GM12873 (cell line): ENCODE data around the gene HRH3.

Experiments
- TF ChIP-seq, protein P1 (sequence below): IDR thresholded peaks from 2 replicates; pipeline ENCODE4 v1.5.1; 2012; ENCODE audit warnings: low read depth, mild to moderate bottlenecking, moderate library complexity, low read length, control low read depth; ENCODE audit not compliant: insufficient read depth; ENCODE audit errors: missing control alignments

HRH3 gene

DNA sequence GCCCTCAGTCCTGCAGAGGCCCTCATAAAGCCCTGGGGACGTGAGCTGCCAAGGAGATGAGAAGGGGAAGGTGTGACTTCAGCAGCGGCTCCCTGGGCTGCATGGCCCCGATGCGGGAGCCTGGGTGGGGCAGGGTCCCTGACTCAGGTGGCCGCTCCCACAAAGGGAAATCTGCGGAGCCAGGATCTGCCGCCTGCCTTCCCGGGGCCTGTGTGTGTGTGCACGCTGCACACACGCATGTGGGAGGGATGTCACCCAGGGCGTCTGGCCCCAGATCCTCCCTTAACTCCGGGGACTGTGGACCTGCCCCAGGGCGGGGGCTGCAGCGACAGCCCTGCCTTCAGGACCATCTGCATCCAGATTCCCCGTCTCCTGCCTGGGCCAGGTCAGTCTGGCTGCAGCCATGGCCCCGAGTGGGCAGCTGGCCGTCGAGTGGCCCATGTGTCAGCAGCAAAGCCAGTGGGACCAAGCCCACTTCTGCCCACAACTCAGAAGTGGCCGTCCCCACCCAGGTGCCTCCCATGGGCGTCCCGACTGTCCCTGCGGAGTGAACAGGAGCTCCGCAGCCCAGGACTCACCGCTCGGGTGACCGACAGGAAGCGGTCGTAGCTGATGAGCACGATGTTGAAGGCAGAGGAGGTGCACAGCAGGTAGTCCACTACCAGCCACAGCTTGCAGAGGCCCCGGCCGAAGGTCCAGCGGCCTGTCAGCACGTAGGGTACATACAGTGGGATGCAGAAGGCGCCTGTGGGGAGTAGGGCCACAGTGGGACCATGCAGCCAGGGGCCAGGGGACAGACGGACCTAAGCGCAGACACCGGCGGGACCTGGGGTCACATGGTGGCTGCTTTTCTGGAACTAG lies 1.9 kb downstream of the HRH3 start:
- TF ChIP-seq, protein P1, sequence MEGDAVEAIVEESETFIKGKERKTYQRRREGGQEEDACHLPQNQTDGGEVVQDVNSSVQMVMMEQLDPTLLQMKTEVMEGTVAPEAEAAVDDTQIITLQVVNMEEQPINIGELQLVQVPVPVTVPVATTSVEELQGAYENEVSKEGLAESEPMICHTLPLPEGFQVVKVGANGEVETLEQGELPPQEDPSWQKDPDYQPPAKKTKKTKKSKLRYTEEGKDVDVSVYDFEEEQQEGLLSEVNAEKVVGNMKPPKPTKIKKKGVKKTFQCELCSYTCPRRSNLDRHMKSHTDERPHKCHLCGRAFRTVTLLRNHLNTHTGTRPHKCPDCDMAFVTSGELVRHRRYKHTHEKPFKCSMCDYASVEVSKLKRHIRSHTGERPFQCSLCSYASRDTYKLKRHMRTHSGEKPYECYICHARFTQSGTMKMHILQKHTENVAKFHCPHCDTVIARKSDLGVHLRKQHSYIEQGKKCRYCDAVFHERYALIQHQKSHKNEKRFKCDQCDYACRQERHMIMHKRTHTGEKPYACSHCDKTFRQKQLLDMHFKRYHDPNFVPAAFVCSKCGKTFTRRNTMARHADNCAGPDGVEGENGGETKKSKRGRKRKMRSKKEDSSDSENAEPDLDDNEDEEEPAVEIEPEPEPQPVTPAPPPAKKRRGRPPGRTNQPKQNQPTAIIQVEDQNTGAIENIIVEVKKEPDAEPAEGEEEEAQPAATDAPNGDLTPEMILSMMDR: no peak

DNA sequence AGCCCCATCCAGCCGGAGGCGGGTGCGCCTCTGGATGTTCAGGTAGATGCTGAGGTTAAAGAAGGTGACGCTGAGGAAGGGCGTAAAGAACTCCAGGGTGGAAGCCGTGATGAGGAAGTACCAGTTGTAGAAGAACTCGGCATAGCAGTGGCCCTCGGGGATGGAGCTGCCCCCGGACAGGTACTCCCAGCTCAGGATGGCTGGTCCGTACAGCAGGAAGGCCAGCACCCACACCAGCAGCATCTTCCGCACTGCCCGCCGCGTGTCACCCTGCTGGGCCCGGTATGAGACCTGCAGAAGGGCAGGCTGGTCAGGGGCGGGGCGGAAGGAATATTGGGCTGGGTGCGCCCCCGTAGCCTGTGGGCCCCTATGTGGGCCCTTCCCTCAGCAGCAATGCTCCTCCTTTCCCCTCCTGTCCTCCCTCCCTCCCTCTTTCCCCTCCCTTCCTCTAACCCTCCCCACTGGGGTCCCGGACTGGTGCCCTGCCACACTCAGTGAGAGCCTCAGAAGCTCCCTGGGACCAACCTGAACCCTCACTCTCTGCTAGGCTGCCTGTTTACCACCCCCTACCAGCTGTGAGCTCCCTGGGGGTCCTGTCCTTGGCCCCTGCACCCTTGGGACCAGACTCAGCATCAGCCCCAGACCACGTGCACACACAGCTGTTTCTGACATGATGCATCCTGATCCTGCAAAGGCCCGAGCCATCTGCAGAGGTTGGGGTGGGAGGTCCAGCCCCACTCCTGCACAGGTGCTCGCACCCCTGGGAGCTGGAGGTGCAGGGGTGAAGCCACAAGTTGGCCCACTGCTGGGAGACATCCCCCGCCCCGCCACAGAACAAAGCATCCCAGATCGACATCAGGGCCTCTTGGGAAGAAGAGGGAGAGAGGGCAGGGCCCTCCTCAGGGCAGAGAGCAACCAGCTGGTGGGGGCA lies 3.2 kb downstream of the HRH3 start:
- TF ChIP-seq, protein P1: no peak

DNA sequence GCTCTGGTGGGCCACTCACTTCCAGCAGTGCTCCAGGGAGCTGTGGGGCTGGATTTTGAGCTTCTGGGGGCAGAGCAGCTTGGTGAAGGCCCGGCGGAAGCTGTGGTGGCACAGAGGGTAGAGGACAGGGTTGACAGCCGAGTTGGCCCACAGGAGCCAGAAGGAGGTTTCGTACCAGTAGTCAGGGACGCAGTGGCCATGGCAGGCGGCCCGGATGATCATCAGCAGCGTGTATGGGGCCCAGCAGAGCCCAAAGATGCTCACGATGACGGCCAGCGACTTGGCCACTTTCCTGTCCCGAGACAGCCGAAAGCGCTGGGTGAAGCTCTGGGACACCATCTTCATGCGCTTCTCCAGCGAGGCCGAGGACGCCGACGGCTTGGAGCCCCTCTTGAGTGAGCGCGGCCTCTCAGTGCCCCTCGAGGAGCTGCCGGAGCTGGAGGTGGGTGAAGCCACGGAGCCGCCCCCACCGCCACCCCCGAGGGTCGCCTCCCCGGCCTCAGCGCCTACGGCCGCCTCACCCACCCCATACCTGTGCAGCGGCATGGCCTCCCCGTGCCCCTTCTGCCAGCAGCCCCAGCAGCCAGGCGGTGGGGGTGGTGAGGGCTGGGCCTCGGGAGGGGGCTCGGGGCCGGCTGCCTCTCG lies 4.0 kb downstream of the HRH3 start:
- TF ChIP-seq, protein P1: no peak

DNA sequence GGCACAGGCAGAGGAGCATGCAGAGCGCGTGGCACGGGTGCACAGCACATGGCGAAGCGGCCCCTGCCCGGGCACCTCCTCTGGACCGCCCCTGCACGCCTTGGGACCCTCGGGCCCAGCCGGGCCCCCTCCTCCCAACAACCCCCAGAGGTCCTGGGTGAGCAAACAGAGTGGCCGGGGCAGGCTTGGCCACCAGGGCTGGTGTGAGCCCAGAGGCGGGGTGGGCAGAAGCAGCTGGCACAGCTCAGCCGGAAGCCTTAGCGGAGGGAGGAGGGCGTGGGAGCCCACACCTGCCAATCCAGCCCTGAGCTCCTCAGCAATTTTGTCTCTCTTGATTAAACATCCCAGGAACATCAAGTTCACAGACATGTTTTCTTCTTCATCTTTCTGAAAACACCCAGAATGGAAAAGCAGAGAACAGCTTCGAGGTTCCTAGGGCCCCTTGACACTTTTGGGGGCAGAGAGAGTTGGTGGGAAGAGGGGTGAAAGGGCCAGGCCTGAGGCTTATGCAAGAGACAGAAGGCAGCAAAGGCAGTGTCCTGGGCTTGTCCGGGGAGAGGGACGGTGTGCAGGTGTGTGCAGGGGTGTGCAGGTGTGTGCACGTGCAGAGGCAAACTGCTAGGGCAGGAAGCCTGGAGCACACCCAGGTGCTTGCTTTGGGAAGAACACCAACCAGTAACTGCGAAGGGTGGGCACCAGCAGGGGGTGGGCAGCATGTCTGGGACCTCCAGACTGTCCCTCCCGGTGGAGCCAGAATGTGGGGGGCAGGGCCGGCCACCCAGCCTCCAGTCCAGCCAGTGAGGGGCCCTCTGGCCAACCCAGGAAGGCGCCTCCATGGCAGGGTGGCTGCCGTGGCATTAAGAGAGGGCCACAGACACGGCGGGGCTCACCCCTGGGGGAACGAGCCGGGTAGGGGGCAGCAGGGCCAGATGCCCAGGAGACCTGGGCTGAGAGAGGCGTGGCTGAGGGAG lies 4.8 kb downstream of the HRH3 start:
- TF ChIP-seq, protein P1: no peak

DNA sequence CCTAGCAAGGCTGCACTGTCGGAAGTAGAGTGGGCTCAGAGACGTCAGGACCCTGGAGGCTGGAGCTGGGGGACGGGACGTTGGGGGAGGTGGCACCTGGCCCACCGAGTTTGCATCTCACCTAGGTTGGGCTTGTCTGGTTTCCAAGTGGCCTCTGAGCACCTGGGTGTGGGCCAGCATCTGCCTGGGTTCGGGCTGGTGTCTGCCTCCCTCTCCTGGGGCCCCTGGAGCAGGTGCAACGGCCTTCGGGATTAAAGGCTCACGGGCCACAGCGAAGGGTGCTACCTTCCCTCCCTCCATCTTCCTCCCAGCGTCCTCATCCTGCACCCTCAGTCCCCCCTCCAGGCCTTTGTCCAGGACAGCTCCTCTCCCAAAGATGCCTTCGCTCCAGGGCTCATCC lies 6.0 kb downstream of the HRH3 start:
- TF ChIP-seq, protein P1: no peak

DNA sequence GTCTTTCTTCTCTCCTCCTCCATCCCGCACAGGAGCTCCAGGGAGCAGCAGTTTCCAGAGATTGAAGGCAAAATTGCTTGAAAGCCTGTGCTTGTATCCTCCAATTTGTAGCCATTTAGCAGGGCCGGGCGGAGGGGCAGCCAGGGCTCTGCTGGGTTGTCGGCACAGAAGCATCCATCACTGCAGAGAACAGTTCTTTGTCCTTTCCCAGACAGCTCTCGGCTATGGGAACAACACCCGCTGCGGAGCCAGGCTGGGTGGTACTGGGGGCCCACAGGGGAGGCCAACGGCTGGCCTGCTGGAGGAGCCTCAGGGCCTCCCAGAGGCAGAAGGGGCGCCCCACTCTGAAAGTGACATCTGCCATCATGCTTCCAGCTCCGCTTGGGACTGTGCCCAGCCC lies 7.8 kb downstream of the HRH3 start:
- TF ChIP-seq, protein P1: no peak
